SK-N-SH (cell line): ENCODE data around the gene ANKRD11. TPM values are rescaled to one million over a fixed set of nuclear protein-coding genes. Genes with fewer than 3 reads are reported as not detected.
"Not testable (repeated sequence)": the region's sequence is repeated elsewhere in the genome, so short reads cannot be mapped to it uniquely, and the experiment has no call there.

ENCODE experiments used
- CTCF ChIA-PET: fragments of 300-600, 350-600 bp; formaldehyde crosslinking; extraction: SDS; loops from one replicate; lab custom pipeline; 2021; lab: Yijun Ruan, JAX
- POLR2A ChIA-PET: fragments of 350-600 bp; sonication (Branson Sonifier 250); formaldehyde crosslinking; extraction: SDS; loops from one replicate; lab custom pipeline; 2020; ENCODE audit warnings: antibody characterized with exemption, inconsistent platforms; lab: Yijun Ruan, JAX
- DNase-seq: peaks from one replicate; pipeline ENCODE4 v3.0.0; 2012
- H2AFZ ChIP-seq: fragments of 200-600 bp; sonication (generic); 2 replicates; pipeline ENCODE4 v1.8.1; 2016; ENCODE audit warnings: antibody characterized with exemption, mild to moderate bottlenecking, low read depth
- H3F3A ChIP-seq: fragments of 200-600 bp; sonication (generic); replicated peaks from 2 replicates; pipeline ENCODE3; 2016; ENCODE audit warnings: antibody characterized with exemption, mild to moderate bottlenecking; ENCODE audit not compliant: insufficient read depth
- H3K27ac ChIP-seq, 2 experiments: fragments of 200-500 bp in 1 of 2; fragments of 200-600 bp in 1 of 2; sonication (Bioruptor generic) in 1 of 2; sonication (generic), shearing (Covaris generic) in 1 of 2; 2 replicates each; pipeline versions ENCODE4 v1.5.1 to v1.6.1; 2014 to 2016; ENCODE audit warnings: low read depth in 2 of 2, inconsistent platforms in 1 of 2, low read length in 1 of 2, mild to moderate bottlenecking in 1 of 2, mixed read lengths in 1 of 2
- H3K27me3 ChIP-seq: fragments of 200-600 bp; sonication (generic), shearing (Covaris generic); 2 replicates; pipeline ENCODE4 v1.6.1; 2016; ENCODE audit warnings: mixed run types; ENCODE audit not compliant: insufficient read depth
- H3K36me3 ChIP-seq, 2 experiments: fragments of 200-500 bp in 1 of 2; fragments of 200-600 bp in 1 of 2; sonication (Bioruptor generic) in 1 of 2; sonication (generic) in 1 of 2; replicated peaks in 1 of 2; 2 replicates each; pipeline versions ENCODE3 to v1.5.1; 2014 to 2016; ENCODE audit warnings: low read length in 1 of 2, mild to moderate bottlenecking in 1 of 2; ENCODE audit not compliant: insufficient read depth in 2 of 2, control insufficient read depth in 1 of 2
- H3K4me1 ChIP-seq, 2 experiments: fragments of 200-500 bp in 1 of 2; fragments of 200-600 bp in 1 of 2; sonication (Bioruptor generic) in 1 of 2; sonication (generic), shearing (Covaris generic) in 1 of 2; 2 replicates each; pipeline versions ENCODE4 v1.5.1 to v1.6.1; 2014 to 2016; ENCODE audit warnings: low read depth in 1 of 2, low read length in 1 of 2, mixed run types in 1 of 2; ENCODE audit not compliant: insufficient read depth in 2 of 2, control insufficient read depth in 1 of 2
- H3K4me2 ChIP-seq: fragments of 200-600 bp; sonication (generic), shearing (Covaris generic); 2 replicates; pipeline ENCODE4 v1.6.1; 2017; ENCODE audit warnings: mixed run types
- H3K4me3 ChIP-seq, 2 experiments: fragments of 200-500 bp in 1 of 2; fragments of 200-600 bp in 1 of 2; sonication (Bioruptor generic) in 1 of 2; sonication (generic), shearing (Covaris generic) in 1 of 2; 2 replicates each; pipeline versions ENCODE4 v1.5.1 to v1.8.1; 2014 to 2016; ENCODE audit warnings: low read depth in 2 of 2, inconsistent platforms in 1 of 2, low read length in 1 of 2, mild to moderate bottlenecking in 1 of 2, mixed read lengths in 1 of 2, moderate library complexity in 1 of 2
- H3K79me2 ChIP-seq: fragments of 200-600 bp; sonication (generic); 2 replicates; pipeline ENCODE4 v1.8.1; 2017; ENCODE audit warnings: mild to moderate bottlenecking; ENCODE audit not compliant: insufficient read depth
- H3K9ac ChIP-seq: fragments of 200-600 bp; sonication (generic); 2 replicates; pipeline ENCODE4 v1.6.1; 2017; ENCODE audit warnings: mixed run types
- H3K9me2 ChIP-seq: fragments of 200-600 bp; sonication (generic); 2 replicates; pipeline ENCODE4 v1.6.1; 2017; ENCODE audit warnings: mixed run types
- H3K9me3 ChIP-seq: fragments of 200-600 bp; sonication (generic); 2 replicates; pipeline ENCODE4 v1.6.1; 2017; ENCODE audit warnings: mixed run types, mild to moderate bottlenecking, moderate library complexity
- H4K20me1 ChIP-seq: fragments of 200-600 bp; sonication (generic); 2 replicates; pipeline ENCODE4 v1.6.1; 2017; ENCODE audit warnings: mild to moderate bottlenecking, mixed run types; ENCODE audit not compliant: insufficient read depth
- ELF1 ChIP-seq: IDR thresholded peaks from 2 replicates; pipeline ENCODE4 v1.4.0; 2012
- GABPA ChIP-seq: IDR thresholded peaks from 2 replicates; pipeline ENCODE4 v1.4.0; 2012; ENCODE audit warnings: low read depth, mild to moderate bottlenecking
- JUND ChIP-seq: IDR thresholded peaks from 2 replicates; pipeline ENCODE4 v1.4.0; 2012
- MXI1 ChIP-seq: IDR thresholded peaks from 2 replicates; pipeline ENCODE4 v1.6.1; 2012; ENCODE audit warnings: mild to moderate bottlenecking, low read depth, low read length, improper control_type of control experiment
- NFIC ChIP-seq: IDR thresholded peaks from 2 replicates; pipeline ENCODE4 v1.4.0; 2012; ENCODE audit warnings: borderline replicate concordance
- NRF1 ChIP-seq: IDR thresholded peaks from 2 replicates; pipeline ENCODE4 v1.6.1; 2012; ENCODE audit warnings: low read depth, mild to moderate bottlenecking, low read length
- PBX3 ChIP-seq: IDR thresholded peaks from 2 replicates; pipeline ENCODE4; 2012
- SMC3 ChIP-seq: IDR thresholded peaks from 2 replicates; pipeline ENCODE4 v1.6.1; 2012; ENCODE audit warnings: low read depth, low read length, improper control_type of control experiment
- TAF1 ChIP-seq: IDR thresholded peaks from 2 replicates; pipeline ENCODE4 v1.6.1; 2012; ENCODE audit warnings: low read depth, mild to moderate bottlenecking, low read length, moderate library complexity, borderline replicate concordance
- TCF12 ChIP-seq: IDR thresholded peaks from 2 replicates; pipeline ENCODE4 v1.4.0; 2012
- YY1 ChIP-seq: IDR thresholded peaks from 2 replicates; pipeline ENCODE4 v1.4.0; 2012; ENCODE audit warnings: low read depth, mild to moderate bottlenecking
- WGBS: methylation state at CpG from one replicate; pipeline ENCODE4 v1.1.6; 2017; ENCODE audit warnings: low lambda C conversion rate; 5-methylcytosine and 5-hydroxymethylcytosine counted together
- polyA plus RNA-seq, 3 experiments: library from polyadenylated mRNA; depleted of rRNA; stranded (reverse); fragments of >200 nt; gene quantifications; 2 replicates each; pipeline ENCODE4 v1.2.3, GENCODE V29; 2012
- TF ChIP-seq, protein P1 (sequence below): fragments of 150-350 bp; IDR thresholded peaks from 2 replicates; pipeline ENCODE4 v1.6.1; 2016; ENCODE audit warnings: mild to moderate bottlenecking, low read depth, low read length
- TF ChIP-seq, protein P2 (sequence below): fragments of 200-600 bp; sonication (generic); IDR thresholded peaks from 2 replicates; pipeline ENCODE4 v1.6.1; 2017; ENCODE audit warnings: antibody characterized with exemption, mild to moderate bottlenecking, moderate library complexity

ANKRD11 gene
- polyA plus RNA-seq, 1 of the 3 experiments (the other 2 are of a cell fraction), result 50.2 TPM

GRCh38 chr16:89253548-89254287 is 236.6 kb downstream of the ANKRD11 start (continued):
- TF ChIP-seq TAF1 (no peak), TCF12 (no peak), ELF1 (no peak)

DNA sequence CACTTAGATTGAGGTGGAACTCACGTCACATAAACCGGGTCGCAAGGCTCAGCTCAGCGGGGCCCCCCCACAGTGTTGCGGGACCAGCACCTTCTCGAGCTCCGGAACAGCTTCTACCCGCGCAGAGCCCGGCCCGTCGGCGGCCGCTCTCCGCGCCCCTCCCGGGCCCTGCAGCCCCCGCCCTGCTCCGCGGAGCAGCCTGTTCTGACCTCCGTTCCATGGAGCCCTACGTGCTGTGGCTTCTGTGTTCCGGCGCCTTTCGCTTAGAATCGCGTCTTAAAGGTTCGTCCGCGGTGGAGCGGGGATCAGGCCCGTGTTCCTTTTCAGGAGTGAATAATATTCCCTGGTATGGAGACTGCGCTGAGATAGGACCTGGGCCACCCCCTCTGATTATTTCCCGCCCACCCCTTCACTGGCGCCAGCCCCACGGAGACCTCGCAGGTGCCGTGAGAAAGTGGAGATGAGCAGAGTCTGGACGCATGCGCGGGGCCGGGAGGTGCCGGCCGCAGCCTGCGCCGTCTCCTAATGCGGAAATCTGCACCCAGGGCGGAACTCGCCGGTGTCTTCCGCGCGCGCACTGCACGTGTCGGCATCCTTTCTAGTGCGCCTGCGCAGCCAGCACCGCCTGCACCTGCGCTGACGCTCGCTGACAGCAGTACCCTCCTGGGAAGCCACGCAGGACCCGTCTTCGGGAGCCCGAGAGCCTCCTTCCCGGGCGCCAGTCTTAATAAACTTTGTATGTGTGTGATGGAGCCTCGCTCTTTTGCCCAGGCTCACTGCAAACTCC is 242.0 kb downstream of the ANKRD11 start:
- Histone ChIP-seq H3K4me2 (peak overlapping the region; percentile 94), H3K9me3 (no peaks in the 10 kb centered on the region), H4K20me1 (no peaks in the 10 kb centered on the region), H3K27ac (no peak overlapping the region), H2AFZ (peak overlapping the region; percentile 59; the same call in 1 of the 2 replicates), H3K9me2 (no peaks in the 10 kb centered on the region), H3K4me1 (peaks cover 0 to 4% of the 10 kb centered on the region in 2 experiments; a peak in 2 of 4 replicates), H3K27me3 (no peaks in the 10 kb centered on the region), H3F3A (no peaks in the 10 kb centered on the region), H3K36me3 (no peaks in the 10 kb centered on the region), H3K79me2 (no peaks in the 10 kb centered on the region), H3K4me3 (peak overlapping the region; percentile 52 to 60), H3K9ac (no peak overlapping the region)
- POLR2A ChIA-PET, result no interaction called here
- 86% methylated on average over 49 of the region's 69 CpGs for WGBS
- DNase-seq, result peak; percentile 40
- TF ChIP-seq MXI1 (no peak), PBX3 (no peak), SMC3 (no peak), NRF1 (no peak), NFIC (no peak), YY1 (no peak), JUND (no peak), GABPA (no peak)
- TF ChIP-seq, protein P1, sequence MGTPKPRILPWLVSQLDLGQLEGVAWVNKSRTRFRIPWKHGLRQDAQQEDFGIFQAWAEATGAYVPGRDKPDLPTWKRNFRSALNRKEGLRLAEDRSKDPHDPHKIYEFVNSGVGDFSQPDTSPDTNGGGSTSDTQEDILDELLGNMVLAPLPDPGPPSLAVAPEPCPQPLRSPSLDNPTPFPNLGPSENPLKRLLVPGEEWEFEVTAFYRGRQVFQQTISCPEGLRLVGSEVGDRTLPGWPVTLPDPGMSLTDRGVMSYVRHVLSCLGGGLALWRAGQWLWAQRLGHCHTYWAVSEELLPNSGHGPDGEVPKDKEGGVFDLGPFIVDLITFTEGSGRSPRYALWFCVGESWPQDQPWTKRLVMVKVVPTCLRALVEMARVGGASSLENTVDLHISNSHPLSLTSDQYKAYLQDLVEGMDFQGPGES, result no peak
- TF ChIP-seq, protein P2, sequence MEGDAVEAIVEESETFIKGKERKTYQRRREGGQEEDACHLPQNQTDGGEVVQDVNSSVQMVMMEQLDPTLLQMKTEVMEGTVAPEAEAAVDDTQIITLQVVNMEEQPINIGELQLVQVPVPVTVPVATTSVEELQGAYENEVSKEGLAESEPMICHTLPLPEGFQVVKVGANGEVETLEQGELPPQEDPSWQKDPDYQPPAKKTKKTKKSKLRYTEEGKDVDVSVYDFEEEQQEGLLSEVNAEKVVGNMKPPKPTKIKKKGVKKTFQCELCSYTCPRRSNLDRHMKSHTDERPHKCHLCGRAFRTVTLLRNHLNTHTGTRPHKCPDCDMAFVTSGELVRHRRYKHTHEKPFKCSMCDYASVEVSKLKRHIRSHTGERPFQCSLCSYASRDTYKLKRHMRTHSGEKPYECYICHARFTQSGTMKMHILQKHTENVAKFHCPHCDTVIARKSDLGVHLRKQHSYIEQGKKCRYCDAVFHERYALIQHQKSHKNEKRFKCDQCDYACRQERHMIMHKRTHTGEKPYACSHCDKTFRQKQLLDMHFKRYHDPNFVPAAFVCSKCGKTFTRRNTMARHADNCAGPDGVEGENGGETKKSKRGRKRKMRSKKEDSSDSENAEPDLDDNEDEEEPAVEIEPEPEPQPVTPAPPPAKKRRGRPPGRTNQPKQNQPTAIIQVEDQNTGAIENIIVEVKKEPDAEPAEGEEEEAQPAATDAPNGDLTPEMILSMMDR, result no peak
- CTCF ChIA-PET, result interaction anchor here (1.0 kb wide), 1 partner anchor 317 kb away, joined by 3 read pairs; no protein-coding TSS in a partner anchor

DNA sequence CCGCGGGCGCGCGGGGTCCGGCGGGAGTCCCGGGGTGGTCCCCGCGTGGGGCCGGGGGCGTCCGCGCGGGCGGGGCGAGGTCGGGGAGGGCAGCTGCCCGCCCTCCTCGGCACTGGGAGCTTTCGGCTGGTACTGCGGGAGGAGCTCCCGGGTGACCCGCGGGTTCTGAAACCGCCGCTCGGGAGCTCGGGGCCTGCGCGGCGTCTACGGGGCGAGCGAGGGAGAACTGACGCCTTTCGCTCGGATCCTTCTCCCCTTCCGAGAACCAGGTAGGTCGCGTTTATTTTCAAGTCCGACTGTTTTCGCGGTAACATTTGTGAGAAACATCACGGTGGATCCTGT is 242.7 kb downstream of the ANKRD11 start:
- not testable (repeated sequence) for H3K9me3 ChIP-seq, H3K4me1 ChIP-seq, H3F3A ChIP-seq, H3K27ac ChIP-seq, H3K9me2 ChIP-seq, H3K9ac ChIP-seq, DNase-seq, H3K36me3 ChIP-seq, H4K20me1 ChIP-seq, H3K79me2 ChIP-seq, H3K27me3 ChIP-seq
- CTCF ChIA-PET, result interaction anchor here (0.8 to 1.0 kb wide), 2 partner anchors 15 to 317 kb away, joined by 3 to 4 read pairs; no protein-coding TSS in a partner anchor
- Histone ChIP-seq H2AFZ (peak overlapping the region; percentile 59; the same call in 1 of the 2 replicates), H3K4me2 (peak overlapping the region; percentile 94), H3K4me3 (peak overlapping the region; percentile 52 to 60)
- 3% methylated on average over 9 of the region's 45 CpGs for WGBS
- POLR2A ChIA-PET, result interaction anchor here (0.7 to 1.5 kb wide), 3 partner anchors 30 to 260 kb away, joined by 3 to 8 read pairs (median 6); partner anchors contain the start of genes SPG7 and ZNF778
